Activated CD8-positive, alpha-beta T cell treated with anti-CD3 and anti-CD28 coated beads, Interleukin-2, amount 10 ng/mL, durations not matched to agents 7 days and 5 days (primary cell): ENCODE data around the gene DCP2. TPM values are rescaled to one million over a fixed set of nuclear protein-coding genes. Genes with fewer than 3 reads are reported as not detected.
A peak's percentile ranks its signal among the peaks of the same experiment; 100 is the strongest.

ENCODE experiments used
- ATAC-seq: fragments of 150-1000 bp; cut with Tn5 transposase; one replicate; pipeline ENCODE4 v1.10.0; 2021; ENCODE audit warnings: moderate library complexity
- CTCF ChIA-PET: fragments of 350-600 bp; sonication (Branson Sonifier 250); formaldehyde crosslinking; loops from one replicate; lab custom pipeline; 2021; ENCODE audit warnings: antibody characterized with exemption; lab: Charles Lee
- POLR2A ChIA-PET: fragments of 350-600 bp; sonication (Branson Sonifier 250); formaldehyde crosslinking; loops from one replicate; lab custom pipeline; 2021; ENCODE audit warnings: antibody characterized with exemption; lab: Charles Lee
- DNase-seq: peaks from one replicate; pipeline ENCODE4 v3.0.0-alpha.2; 2020
- H3K27ac Mint-ChIP-seq: one replicate; pipeline ENCODE4 v1.8.0; 2021; ENCODE audit warnings: mild to moderate bottlenecking, mixed read lengths
- H3K27me3 Mint-ChIP-seq: one replicate; pipeline ENCODE4 v1.8.0; 2021; ENCODE audit warnings: low read depth, mixed read lengths
- H3K36me3 Mint-ChIP-seq: one replicate; pipeline ENCODE4 v1.8.0; 2021; ENCODE audit warnings: low read depth, mixed read lengths
- H3K4me1 Mint-ChIP-seq: one replicate; pipeline ENCODE4 v1.8.0; 2021; ENCODE audit warnings: low read depth, mixed read lengths
- H3K4me3 Mint-ChIP-seq: one replicate; pipeline ENCODE4 v1.8.0; 2021; ENCODE audit warnings: mild to moderate bottlenecking, mixed read lengths
- H3K9me3 Mint-ChIP-seq: one replicate; pipeline ENCODE4 v1.8.0; 2022; ENCODE audit warnings: mixed read lengths; ENCODE audit not compliant: insufficient read depth
- total RNA-seq, 2 experiments: library from RNA; stranded (reverse); gene quantifications; one replicate each; pipeline ENCODE4 v1.2.3, GENCODE V29; 2021

DCP2 gene
- total RNA-seq, 2 experiments from 2014 or later: 119 to 128 TPM

DNA sequence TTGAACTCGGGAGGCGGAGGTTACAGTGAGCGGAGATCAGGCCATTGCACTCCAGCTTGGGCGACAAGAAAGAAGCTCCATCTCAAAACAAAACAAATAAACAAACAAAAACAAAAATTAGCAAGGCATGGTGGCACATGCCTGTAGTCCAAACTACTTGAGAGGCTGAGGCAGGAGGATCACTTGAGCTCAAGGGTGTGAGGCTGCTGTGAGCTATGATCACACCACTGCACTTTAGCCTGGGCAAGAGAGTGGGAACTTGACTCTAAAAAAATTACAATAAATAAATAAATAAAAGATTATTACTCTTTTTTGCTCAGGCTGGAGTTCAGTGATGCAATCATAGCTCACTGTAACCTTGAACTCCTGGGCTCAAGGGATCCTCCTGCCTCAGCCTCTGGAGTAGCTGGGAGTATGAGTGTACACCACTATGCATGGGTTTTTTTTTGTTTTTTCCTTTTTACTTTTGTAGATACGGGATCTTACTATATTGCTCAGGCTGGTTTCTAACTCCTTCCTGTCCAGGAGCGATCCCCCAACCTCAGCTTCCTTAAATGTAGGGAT, 9.0 kb upstream of the DCP2 start:
- H3K9me3 Mint-ChIP-seq: no peaks in the 10 kb centered on the region
- ChIA-PET CTCF (interaction anchor here (0.6 to 8.1 kb wide), 9 partner anchors 7 to 802 kb away, joined by 3 to 47 read pairs (median 3); partner anchors contain the start of gene DCP2), POLR2A (interaction anchor here (0.6 to 2.1 kb wide), 2 partner anchors 9 to 313 kb away, joined by 3 to 10 read pairs; partner anchors contain the start of gene DCP2)
- peaks cover 20% of the 10 kb centered on the region for H3K4me1 Mint-ChIP-seq
- DNase-seq (no peak), ATAC-seq (no peak)
- no peaks in the 10 kb centered on the region for H3K27me3 Mint-ChIP-seq
- H3K36me3 Mint-ChIP-seq: no peaks in the 10 kb centered on the region
- H3K27ac Mint-ChIP-seq: no peak overlapping the region
- H3K4me3 Mint-ChIP-seq: no peak overlapping the region

DNA sequence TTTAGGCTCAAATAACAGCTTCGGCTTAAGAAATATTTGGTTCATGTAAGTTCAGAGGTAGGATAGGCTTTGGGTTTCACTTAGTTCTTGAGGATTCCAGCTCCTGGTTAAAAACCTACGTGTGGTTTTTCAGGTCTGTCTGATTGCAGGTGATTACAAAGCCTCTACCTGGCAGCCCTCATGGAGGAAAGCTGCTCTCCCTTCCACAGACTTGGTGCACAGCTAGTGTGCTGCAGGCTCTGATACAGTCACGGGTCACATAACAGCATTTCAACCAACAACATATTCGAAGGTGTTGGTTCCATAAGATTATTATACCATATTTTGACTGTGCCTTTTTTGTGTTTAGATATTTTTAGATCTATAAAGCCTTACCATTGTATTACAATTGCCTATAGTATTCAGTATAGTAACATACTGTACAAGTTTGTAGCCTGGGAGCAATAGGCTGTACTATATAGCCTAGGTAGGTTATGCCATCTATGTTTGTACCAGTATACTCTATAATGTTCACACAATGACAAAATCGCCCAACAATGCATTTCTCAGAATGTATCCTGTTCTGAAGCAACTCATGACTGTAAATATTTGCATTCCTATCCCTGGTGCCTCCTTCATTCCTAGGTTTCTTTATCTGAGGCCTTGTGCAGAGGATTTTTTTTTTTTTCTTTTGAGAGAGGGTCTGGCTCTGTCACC, 8.0 kb upstream of the DCP2 start:
- Mint-ChIP-seq H3K4me1 (peaks cover 11% of the 10 kb centered on the region), H3K27ac (no peak overlapping the region), H3K27me3 (no peaks in the 10 kb centered on the region), H3K4me3 (no peak overlapping the region), H3K36me3 (no peaks in the 10 kb centered on the region), H3K9me3 (no peaks in the 10 kb centered on the region)
- ChIA-PET POLR2A (interaction anchor here (2.1 kb wide), 1 partner anchor 8 kb away, joined by 10 read pairs; the partner anchor contains the start of gene DCP2), CTCF (interaction anchor here (0.6 to 2.4 kb wide), 7 partner anchors 8 to 103 kb away, joined by 3 to 6 read pairs (median 3); partner anchors contain the start of gene DCP2)
- ATAC-seq (no peak), DNase-seq (no peak)

DNA sequence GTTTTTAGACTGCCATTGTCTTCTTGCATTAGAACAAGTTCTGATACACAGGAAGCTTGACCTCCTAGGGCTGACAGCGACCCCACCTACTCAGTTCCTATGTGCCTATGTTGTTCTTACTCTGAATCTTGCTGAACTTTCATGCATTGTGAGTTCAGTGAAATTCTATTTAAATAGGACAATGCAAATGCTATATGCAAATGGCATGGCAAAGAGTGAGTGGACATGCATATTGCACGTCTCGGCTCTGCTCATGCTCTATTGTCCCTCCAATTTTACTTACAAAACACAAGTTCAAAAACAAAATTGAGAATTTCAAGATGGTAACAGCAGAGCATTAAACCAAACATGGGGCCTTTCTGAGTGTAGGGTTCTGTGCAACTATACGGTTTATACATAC, 5.3 kb upstream of the DCP2 start:
- Mint-ChIP-seq H3K27ac (no peak overlapping the region), H3K4me1 (peaks cover 10% of the 10 kb centered on the region)
- CTCF ChIA-PET: interaction anchor here (1.3 kb wide), 1 partner anchor 49 kb away, joined by 4 read pairs; the partner anchor contains the start of gene REEP5

DNA sequence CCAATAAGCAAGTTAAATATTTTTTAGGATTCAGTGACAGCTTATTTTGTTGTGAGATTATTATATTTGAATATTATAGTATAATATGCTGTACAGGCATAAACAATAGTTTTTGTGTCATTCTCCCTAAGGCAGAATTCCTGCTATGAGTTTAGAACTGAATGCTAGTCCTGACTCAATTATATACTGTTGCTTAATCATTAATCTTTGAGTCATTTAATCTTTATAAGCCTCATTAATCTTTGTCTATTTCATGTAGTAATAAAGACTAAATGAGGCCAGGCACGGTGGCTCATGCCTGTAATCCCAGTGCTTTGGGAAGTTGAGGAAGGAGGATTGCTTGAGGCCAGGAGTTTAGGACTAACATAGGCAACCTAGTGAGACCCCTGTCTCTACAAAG, 3.6 kb upstream of the DCP2 start:
- ChIA-PET CTCF (interaction anchor here (0.9 to 4.8 kb wide), 2 partner anchors 9 to 46 kb away, joined by 3 to 47 read pairs; no protein-coding TSS in a partner anchor), POLR2A (no interaction called here)
- Mint-ChIP-seq H3K4me3 (no peak overlapping the region), H3K9me3 (no peaks in the 10 kb centered on the region), H3K27me3 (no peaks in the 10 kb centered on the region), H3K4me1 (peaks cover 11% of the 10 kb centered on the region), H3K27ac (no peak overlapping the region), H3K36me3 (peaks cover 3% of the 10 kb centered on the region)
- DNase-seq (no peak), ATAC-seq (no peak)

More for the DNA sequence above, 5.3 kb upstream of the DCP2 start:
- DNase-seq (no peak), ATAC-seq (no peak)
- H3K9me3 Mint-ChIP-seq: no peaks in the 10 kb centered on the region
- POLR2A ChIA-PET: interaction anchor here (1.1 kb wide), 1 partner anchor 111 kb away, joined by 3 read pairs; the partner anchor contains the start of gene SRP19
- no peaks in the 10 kb centered on the region for H3K36me3 Mint-ChIP-seq
- H3K27me3 Mint-ChIP-seq: no peaks in the 10 kb centered on the region
- no peak overlapping the region for H3K4me3 Mint-ChIP-seq

DNA sequence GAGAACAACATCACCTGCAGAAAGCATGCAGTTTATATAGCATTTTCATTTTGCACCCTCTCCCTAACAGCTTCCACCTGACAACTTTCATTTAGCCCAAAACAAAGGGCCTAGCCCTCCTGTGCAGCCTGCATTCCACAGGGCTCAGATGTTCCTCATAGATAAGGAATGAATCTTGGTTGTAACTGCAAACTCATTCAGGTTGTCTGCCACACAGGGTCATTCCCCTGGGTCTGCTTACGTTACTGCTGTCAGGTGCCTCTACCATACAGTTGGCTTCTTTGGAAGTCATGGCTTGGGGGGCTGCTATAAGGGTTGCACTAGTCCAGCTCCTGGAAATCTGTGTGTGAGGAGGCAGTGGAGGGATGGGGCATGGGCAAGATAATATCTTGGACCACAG, 2.7 kb upstream of the DCP2 start:
- ATAC-seq: no peak
- H3K9me3 Mint-ChIP-seq: no peaks in the 10 kb centered on the region
- POLR2A ChIA-PET: interaction anchor here (0.5 to 0.7 kb wide), 3 partner anchors 87 to 1852 kb away, joined by 3 to 9 read pairs (median 3); no protein-coding TSS in a partner anchor
- H3K36me3 Mint-ChIP-seq: peaks cover 6% of the 10 kb centered on the region
- peaks cover 18% of the 10 kb centered on the region for H3K4me1 Mint-ChIP-seq
- H3K4me3 Mint-ChIP-seq: no peak overlapping the region
- CTCF ChIA-PET: interaction anchor here (0.8 to 4.8 kb wide), 4 partner anchors 10 to 282 kb away, joined by 3 to 47 read pairs (median 4); no protein-coding TSS in a partner anchor
- DNase-seq: no peak
- H3K27me3 Mint-ChIP-seq: no peaks in the 10 kb centered on the region
- H3K27ac Mint-ChIP-seq: no peak overlapping the region

DNA sequence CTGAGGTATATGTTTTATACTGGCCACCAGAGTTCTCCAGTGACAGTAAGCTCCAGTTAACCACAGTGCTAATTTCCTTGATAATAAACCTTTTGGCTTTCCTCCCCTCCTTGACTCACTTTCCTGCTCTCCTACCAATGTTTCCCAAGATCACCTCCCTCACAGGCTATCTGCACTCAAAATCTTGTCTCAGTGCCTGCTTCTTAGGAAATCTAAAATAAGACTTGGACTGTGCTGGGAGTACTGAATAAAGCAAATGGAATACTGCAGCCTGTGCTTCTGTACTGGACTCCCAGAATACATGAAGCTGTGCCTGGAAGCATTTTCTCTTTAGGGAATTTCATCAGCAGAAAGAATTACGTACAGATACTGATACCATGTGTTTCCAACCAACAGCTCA, 1.7 kb upstream of the DCP2 start:
- Mint-ChIP-seq H3K27ac (no peak overlapping the region), H3K27me3 (no peaks in the 10 kb centered on the region), H3K4me1 (peaks cover 25% of the 10 kb centered on the region), H3K4me3 (no peak overlapping the region), H3K9me3 (no peaks in the 10 kb centered on the region), H3K36me3 (peaks cover 8% of the 10 kb centered on the region)
- DNase-seq (no peak), ATAC-seq (no peak)
- ChIA-PET POLR2A (interaction anchor here (0.6 to 2.2 kb wide), 2 partner anchors 11 to 15 kb away, joined by 3 to 6 read pairs; no protein-coding TSS in a partner anchor), CTCF (interaction anchor here (0.8 to 4.8 kb wide), 7 partner anchors 11 to 283 kb away, joined by 3 to 47 read pairs (median 4); no protein-coding TSS in a partner anchor)

DNA sequence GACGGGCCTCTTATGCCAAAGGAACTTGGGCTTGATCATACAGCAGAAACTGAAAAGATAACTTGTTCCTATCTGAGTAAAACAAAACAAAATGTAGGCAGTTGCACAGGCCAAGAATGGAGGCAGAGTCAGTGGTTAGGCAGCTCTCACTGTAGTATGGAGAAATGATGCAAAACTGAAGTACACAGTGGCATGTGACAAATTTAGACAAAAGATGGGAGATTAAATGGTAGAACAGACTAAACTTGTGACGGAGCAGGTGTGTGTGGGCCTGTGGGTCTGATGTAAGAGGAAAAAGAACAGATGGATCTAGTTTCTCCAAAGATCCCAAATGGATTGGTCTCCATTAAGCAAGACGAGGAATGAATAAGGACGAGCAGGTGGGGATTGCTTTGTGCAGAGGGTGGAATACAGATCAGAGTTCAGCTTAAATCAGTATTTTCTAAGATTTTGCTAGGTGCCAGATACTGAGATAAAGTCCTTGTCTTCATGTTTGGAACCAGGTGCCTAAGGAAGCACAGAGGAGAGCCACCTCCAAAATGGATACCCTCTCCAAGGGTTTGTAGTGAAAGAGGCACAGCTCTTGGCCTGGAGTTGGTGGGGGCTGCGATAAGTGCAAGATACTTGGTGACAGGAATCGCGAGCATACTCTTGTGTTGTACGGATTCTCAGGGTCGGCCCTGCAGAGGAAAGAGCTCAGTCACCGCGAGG, 722 bp upstream of the DCP2 start:
- no peak for ATAC-seq
- Mint-ChIP-seq H3K27me3 (no peaks in the 10 kb centered on the region), H3K4me1 (peaks cover 35% of the 10 kb centered on the region), H3K36me3 (peaks cover 11% of the 10 kb centered on the region), H3K4me3 (peak overlapping the region; percentile 97), H3K27ac (peak overlapping the region; percentile 96), H3K9me3 (no peaks in the 10 kb centered on the region)
- ChIA-PET CTCF (interaction anchor here (0.7 to 4.8 kb wide), 16 partner anchors 7 to 359 kb away, joined by 3 to 47 read pairs (median 4); partner anchors contain the start of genes REEP5 and SRP19), POLR2A (interaction anchor here (0.5 to 2.2 kb wide), 30 partner anchors 8 to 632 kb away, joined by 3 to 51 read pairs (median 4); partner anchors contain the start of genes APC, REEP5, SRP19 and YTHDC2)
- no peak for DNase-seq

DNA sequence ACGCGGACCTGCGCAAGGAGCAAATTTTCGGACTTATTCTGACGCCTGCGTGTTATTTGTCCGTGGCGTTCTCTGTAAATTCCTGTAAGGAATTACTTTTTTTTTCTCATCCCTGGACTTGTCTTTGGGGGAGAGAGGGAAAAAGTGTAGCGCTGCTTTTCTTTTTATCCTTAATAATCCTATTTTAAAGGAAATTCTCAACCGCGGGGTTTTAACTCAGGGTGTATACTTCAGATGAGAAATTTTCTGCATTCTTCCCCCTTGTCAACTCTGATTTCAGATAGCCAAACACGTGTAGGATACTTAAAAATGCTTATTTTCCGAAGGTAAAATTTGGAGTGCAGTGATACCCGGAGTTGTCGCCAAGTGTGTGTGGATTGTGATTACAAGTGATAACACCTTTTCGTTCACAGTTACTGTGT, 853 bp downstream of the DCP2 start:
- CTCF ChIA-PET: no interaction called here
- no peaks in the 10 kb centered on the region for H3K27me3 Mint-ChIP-seq
- ATAC-seq: no peak

DNA sequence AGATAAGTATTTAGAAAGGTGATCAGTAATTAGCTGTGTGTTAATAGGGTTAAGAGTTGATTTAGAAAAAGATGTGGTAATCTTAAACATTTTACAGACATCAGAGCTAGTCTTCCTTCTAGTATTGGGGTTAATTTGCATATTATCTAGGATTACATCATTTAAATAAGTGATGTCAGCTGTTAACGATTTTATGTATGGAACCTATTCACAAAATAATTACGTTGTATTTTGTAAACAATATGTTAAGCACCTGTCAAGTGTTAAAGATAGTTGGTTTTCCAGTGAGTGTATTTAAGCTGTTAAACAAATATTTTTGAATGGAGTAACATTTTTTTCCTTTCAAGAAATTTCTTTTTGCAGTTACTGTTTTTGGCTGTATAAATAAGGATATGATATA, 2.2 kb downstream of the DCP2 start:
- Mint-ChIP-seq H3K4me1 (peaks cover 53% of the 10 kb centered on the region), H3K27me3 (no peaks in the 10 kb centered on the region), H3K4me3 (peak overlapping the region; percentile 97), H3K36me3 (peaks cover 34% of the 10 kb centered on the region), H3K9me3 (no peaks in the 10 kb centered on the region), H3K27ac (no peak overlapping the region)
- ATAC-seq (no peak), DNase-seq (no peak)
- CTCF ChIA-PET: interaction anchor here (0.7 to 4.0 kb wide), 6 partner anchors 11 to 355 kb away, joined by 3 to 35 read pairs (median 4); partner anchors contain the start of gene REEP5
- POLR2A ChIA-PET: interaction anchor here (0.8 kb wide), 1 partner anchor 118 kb away, joined by 3 read pairs; the partner anchor contains the start of gene SRP19

More for the DNA sequence above, 853 bp downstream of the DCP2 start:
- Mint-ChIP-seq H3K36me3 (peaks cover 22% of the 10 kb centered on the region), H3K27ac (peak overlapping the region; percentile 96), H3K4me3 (peak overlapping the region; percentile 97), H3K4me1 (peaks cover 41% of the 10 kb centered on the region), H3K9me3 (no peaks in the 10 kb centered on the region)
- POLR2A ChIA-PET: no interaction called here
- no peak for DNase-seq

DNA sequence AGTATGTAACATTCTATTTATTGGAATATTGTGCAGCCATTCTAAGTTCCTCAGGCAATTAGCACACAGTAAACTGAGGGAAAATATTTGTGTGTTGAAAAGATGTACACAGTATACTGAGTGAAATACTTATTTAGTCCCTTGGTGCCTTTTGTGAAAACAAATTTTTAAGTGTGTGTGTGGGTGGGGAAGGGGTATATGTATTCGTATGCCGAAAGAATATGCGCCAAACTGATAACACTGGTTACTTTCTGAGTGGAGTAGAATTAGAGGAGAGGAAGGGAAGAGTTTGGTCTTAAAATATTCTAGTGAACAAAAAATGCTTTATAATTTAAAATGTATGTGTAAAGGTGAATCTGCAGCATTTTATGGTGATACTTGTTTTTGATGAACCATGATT, 3.1 kb downstream of the DCP2 start:
- POLR2A ChIA-PET: no interaction called here
- CTCF ChIA-PET: interaction anchor here (0.6 to 4.0 kb wide), 5 partner anchors 10 to 345 kb away, joined by 3 to 35 read pairs (median 5); partner anchors contain the start of gene REEP5
- no peaks in the 10 kb centered on the region for H3K27me3 Mint-ChIP-seq
- peak overlapping the region; percentile 32 for H3K27ac Mint-ChIP-seq
- peak overlapping the region; percentile 70 for H3K4me3 Mint-ChIP-seq
- H3K36me3 Mint-ChIP-seq: peaks cover 41% of the 10 kb centered on the region
- no peaks in the 10 kb centered on the region for H3K9me3 Mint-ChIP-seq
- DNase-seq: no peak
- no peak for ATAC-seq
- peaks cover 60% of the 10 kb centered on the region for H3K4me1 Mint-ChIP-seq

DNA sequence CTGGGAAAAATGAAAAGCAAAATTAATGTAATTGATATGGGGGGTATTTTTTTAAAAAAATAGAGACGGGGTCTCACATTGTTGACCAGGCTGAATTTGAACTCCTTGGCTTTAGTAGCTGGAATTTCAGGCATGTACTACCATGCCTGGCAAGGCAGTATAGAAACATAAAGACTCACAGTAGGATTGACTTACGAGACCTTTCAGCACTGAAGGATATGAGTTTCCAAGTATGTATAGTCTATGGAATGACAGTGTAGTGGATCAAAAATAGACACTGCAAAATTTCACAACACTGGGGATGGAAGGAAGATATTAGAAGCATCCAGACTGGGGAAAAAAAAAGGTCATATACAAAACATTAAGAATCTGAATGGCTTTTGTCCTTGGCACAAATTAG, 6.8 kb downstream of the DCP2 start:
- Mint-ChIP-seq H3K9me3 (no peaks in the 10 kb centered on the region), H3K27ac (no peak overlapping the region), H3K4me1 (peaks cover 59% of the 10 kb centered on the region), H3K27me3 (no peaks in the 10 kb centered on the region), H3K4me3 (no peak overlapping the region), H3K36me3 (peaks cover 49% of the 10 kb centered on the region)
- DNase-seq (no peak), ATAC-seq (no peak)
- CTCF ChIA-PET: interaction anchor here (4.8 kb wide), 1 partner anchor 12 kb away, joined by 63 read pairs; no protein-coding TSS in a partner anchor
- POLR2A ChIA-PET: no interaction called here
